Measurements from ENCODE around the gene TTLL10.
"Not testable (repeated sequence)": the region's sequence is repeated elsewhere in the genome, so short reads cannot be mapped to it uniquely, and the experiment has no call there.

Gene TTLL10

GRCh38 chr1:1132042-1132950, 41.4 kb upstream of the TTLL10 start:
- TF ChIP-seq TAF1 (IDR thresholded peaks at IDR 0.05; ENCODE audit: borderline replicate concordance, low read depth, low read length), result no peak
- no peak for TF ChIP-seq POLR2AphosphoS5 (IDR thresholded peaks at IDR 0.05; ENCODE audit: low read depth, low read length)
- no peak for TF ChIP-seq POLR2A (IDR thresholded peaks at IDR 0.05; ENCODE audit: low read depth, low read length)
- DNase-seq (ENCODE audit: insufficient read length), result no peak

GRCh38 chr1:1132956-1133750, 40.5 kb upstream of the TTLL10 start:
- TF ChIP-seq POLR2AphosphoS5 (IDR thresholded peaks at IDR 0.05; ENCODE audit: low read depth, low read length), result no peak
- TF ChIP-seq TAF1 (IDR thresholded peaks at IDR 0.05; ENCODE audit: borderline replicate concordance, low read depth, low read length), result no peak
- no peak for TF ChIP-seq POLR2A (IDR thresholded peaks at IDR 0.05; ENCODE audit: low read depth, low read length)
- no peak for FAIRE-seq
- DNase-seq (ENCODE audit: insufficient read length), result no peak

More at GRCh38 chr1:1132042-1132950, 41.4 kb upstream of the TTLL10 start:
- FAIRE-seq, result no peak

GRCh38 chr1:1134300-1134970, 39.2 kb upstream of the TTLL10 start:
- FAIRE-seq, result no peak

GRCh38 chr1:1135339-1136136, 38.1 kb upstream of the TTLL10 start:
- no peak for TF ChIP-seq TAF1 (IDR thresholded peaks at IDR 0.05; ENCODE audit: borderline replicate concordance, low read depth, low read length)
- TF ChIP-seq POLR2A (IDR thresholded peaks at IDR 0.05; ENCODE audit: low read depth, low read length), result no peak
- no peak for TF ChIP-seq POLR2AphosphoS5 (IDR thresholded peaks at IDR 0.05; ENCODE audit: low read depth, low read length)
- FAIRE-seq, result no peak
- DNase-seq (ENCODE audit: insufficient read length), result no peak

More at GRCh38 chr1:1134300-1134970, 39.2 kb upstream of the TTLL10 start:
- no peak for DNase-seq (ENCODE audit: insufficient read length)
- TF ChIP-seq TAF1 (IDR thresholded peaks at IDR 0.05; ENCODE audit: borderline replicate concordance, low read depth, low read length), result no peak
- TF ChIP-seq POLR2A (IDR thresholded peaks at IDR 0.05; ENCODE audit: low read depth, low read length), result no peak
- TF ChIP-seq POLR2AphosphoS5 (IDR thresholded peaks at IDR 0.05; ENCODE audit: low read depth, low read length), result no peak

GRCh38 chr1:1136547-1137230, 37.0 kb upstream of the TTLL10 start:
- DNase-seq (ENCODE audit: insufficient read length) (peak; percentile 61), FAIRE-seq (no peak)
- TF ChIP-seq TAF1 (IDR thresholded peaks at IDR 0.05; ENCODE audit: borderline replicate concordance, low read depth, low read length), result no peak
- no peak for TF ChIP-seq POLR2A (IDR thresholded peaks at IDR 0.05; ENCODE audit: low read depth, low read length)
- no peak for TF ChIP-seq POLR2AphosphoS5 (IDR thresholded peaks at IDR 0.05; ENCODE audit: low read depth, low read length)

GRCh38 chr1:1137256-1138045, 36.2 kb upstream of the TTLL10 start:
- DNase-seq (ENCODE audit: insufficient read length) (peak; percentile 88), FAIRE-seq (peak; percentile 30)
- no peak for TF ChIP-seq POLR2A (IDR thresholded peaks at IDR 0.05; ENCODE audit: low read depth, low read length)
- no peak for TF ChIP-seq TAF1 (IDR thresholded peaks at IDR 0.05; ENCODE audit: borderline replicate concordance, low read depth, low read length)
- no peak for TF ChIP-seq POLR2AphosphoS5 (IDR thresholded peaks at IDR 0.05; ENCODE audit: low read depth, low read length)

- TF ChIP-seq POLR2A (IDR thresholded peaks at IDR 0.05; ENCODE audit: low read depth, low read length), result no peak
- FAIRE-seq (no peak), DNase-seq (ENCODE audit: insufficient read length) (no peak)
Observed at GRCh38 chr1:1140673-1141072, 33.0 kb upstream of the TTLL10 start.

GRCh38 chr1:1141244-1141910, 32.3 kb upstream of the TTLL10 start:
- FAIRE-seq (no peak), DNase-seq (ENCODE audit: insufficient read length) (no peak)
- TF ChIP-seq TAF1 (IDR thresholded peaks at IDR 0.05; ENCODE audit: borderline replicate concordance, low read depth, low read length), result no peak

- no peak for DNase-seq (ENCODE audit: insufficient read length)
- no peak for FAIRE-seq
- no peak for TF ChIP-seq POLR2A (IDR thresholded peaks at IDR 0.05; ENCODE audit: low read depth, low read length)
- TF ChIP-seq POLR2AphosphoS5 (IDR thresholded peaks at IDR 0.05; ENCODE audit: low read depth, low read length), result no peak
- no peak for TF ChIP-seq TAF1 (IDR thresholded peaks at IDR 0.05; ENCODE audit: borderline replicate concordance, low read depth, low read length)
Observed at GRCh38 chr1:1141911-1142250, 31.8 kb upstream of the TTLL10 start.

- not testable (repeated sequence) for FAIRE-seq; DNase-seq (ENCODE audit: insufficient read length)
Observed at GRCh38 chr1:1142352-1142751, 31.3 kb upstream of the TTLL10 start.
